A549 (cell line): Measurements from ENCODE around the gene SLCO2A1. TPM values are rescaled to one million over a fixed set of nuclear protein-coding genes. Genes with fewer than 3 reads are reported as not detected.

Experiments
- ATAC-seq, 2 experiments: fragments of 200-7000 bp in 1 of 2; fragments of >200 bp in 1 of 2; cut with Nextera tagmentation in 1 of 2; cut with Tn5 transposase in 1 of 2; 3 replicates each; pipeline versions ENCODE4 v1.8.0 to v1.9.1; 2018 to 2020; ENCODE audit warnings: mild to moderate bottlenecking in 1 of 2, moderate library complexity in 1 of 2
- CTCF ChIA-PET: fragments of 300-600 bp; sonication (Branson Sonifier 250); formaldehyde crosslinking; extraction: SDS; loops from one replicate; lab custom pipeline; 2021; ENCODE audit warnings: antibody characterized with exemption, inconsistent platforms; lab: Yijun Ruan, JAX
- POLR2A ChIA-PET: fragments of 350-600 bp; formaldehyde crosslinking; extraction: SDS; loops from one replicate; lab custom pipeline; 2021; ENCODE audit warnings: antibody characterized with exemption, inconsistent platforms; lab: Yijun Ruan, JAX
- DNase-seq, 2 experiments: peaks; one replicate each; pipeline versions ENCODE4 v3.0.0 to v3.0.0-alpha.2; 2011 to 2016; ENCODE audit warnings: low read depth in 1 of 2, low spot score in 1 of 2
- FAIRE-seq: peaks from 2 replicates; lab custom pipeline; 2011; peaks lifted over from hg19 to GRCh38; lab: Jason Lieb, UNC
- H3K27ac ChIP-seq, 2 experiments: fragments of >200 bp; sonication (Bioruptor Twin); formaldehyde crosslinking; 3 replicates each; pipeline ENCODE4 v1.5.1; 2016 to 2017
- H3K4me1 ChIP-seq: fragments of >200 bp; sonication (Bioruptor Twin); formaldehyde crosslinking; 3 replicates; pipeline ENCODE4 v1.6.1; 2016
- H3K4me2 ChIP-seq: fragments of >200 bp; sonication (Bioruptor Twin); formaldehyde crosslinking; 3 replicates; pipeline ENCODE4 v1.6.1; 2016
- H3K4me3 ChIP-seq: fragments of >200 bp; sonication (Bioruptor Twin); formaldehyde crosslinking; 3 replicates; pipeline ENCODE4 v1.5.1; 2016
- H3K9me3 ChIP-seq: fragments of >200 bp; sonication (Bioruptor Twin); formaldehyde crosslinking; 3 replicates; pipeline ENCODE4 v1.6.1; 2016
- ATOH8 ChIP-seq: fragments of 250-450 bp; sonication (Bioruptor Pico); IDR thresholded peaks from 2 replicates; pipeline ENCODE4 v1.5.0; 2020; ENCODE audit warnings: low read depth, mild to moderate bottlenecking, moderate library complexity
- CHD2 ChIP-seq: fragments of 150-350 bp; IDR thresholded peaks from 2 replicates; pipeline ENCODE4 v1.6.1; 2014; ENCODE audit warnings: low read length; ENCODE audit not compliant: partially characterized antibody
- CHD4 ChIP-seq: fragments of 200-600 bp; sonication (generic); IDR thresholded peaks from 2 replicates; pipeline ENCODE4 v1.6.1; 2016; ENCODE audit warnings: antibody characterized with exemption, mild to moderate bottlenecking, borderline replicate concordance
- E2F6 ChIP-seq: IDR thresholded peaks from 2 replicates; pipeline ENCODE4 v1.6.1; 2012; ENCODE audit warnings: low read depth, borderline replicate concordance
- FOSL2 ChIP-seq, 2 experiments: fragments of 450-650 bp in 1 of 2; fragments of >200 bp in 1 of 2; sonication (Bioruptor Twin) in 1 of 2; formaldehyde crosslinking; IDR thresholded peaks; 2 replicates each; pipeline versions ENCODE4 v1.5.0 to v1.6.1; 2016 to 2020; ENCODE audit warnings: mild to moderate bottlenecking in 1 of 2, moderate library complexity in 1 of 2
- HES2 ChIP-seq: fragments of >200 bp; sonication (Bioruptor Twin); formaldehyde crosslinking; IDR thresholded peaks from 2 replicates; pipeline ENCODE4 v1.6.1; 2016
- HOXB5 ChIP-seq: fragments of 250-450 bp; sonication (Bioruptor Pico); IDR thresholded peaks from 2 replicates; pipeline ENCODE4 v1.5.0; 2020; ENCODE audit warnings: mild to moderate bottlenecking, moderate library complexity
- MYC ChIP-seq: IDR thresholded peaks from 2 replicates; pipeline ENCODE4 v1.6.1; 2012; ENCODE audit warnings: mild to moderate bottlenecking, inconsistent platforms, low read length, improper control_type of control experiment, borderline replicate concordance
- NFE2L2 ChIP-seq: fragments of 150-350 bp; conservative IDR thresholded peaks from 2 replicates; pipeline ENCODE4 v1.6.1; 2014; ENCODE audit warnings: low read length
- NR3C1 ChIP-seq: fragments of >200 bp; sonication (Bioruptor Twin); formaldehyde crosslinking; IDR thresholded peaks from 3 replicates; pipeline ENCODE4 v1.6.1; 2017
- POLR2AphosphoS2 ChIP-seq: conservative IDR thresholded peaks from 2 replicates; pipeline ENCODE4 v1.6.1; 2012; ENCODE audit warnings: low read length, improper control_type of control experiment, inconsistent platforms
- RAD21 ChIP-seq, 2 experiments: fragments of >200 bp in 1 of 2; sonication (Bioruptor Twin) in 1 of 2; formaldehyde crosslinking in 1 of 2; IDR thresholded peaks in 1 of 2; conservative IDR thresholded peaks in 1 of 2; 2 replicates in 1 of 2; 3 replicates in 1 of 2; pipeline ENCODE4 v1.6.1; 2012 to 2018; ENCODE audit warnings: inconsistent platforms in 1 of 2
- REST ChIP-seq: fragments of 200-600 bp; sonication (generic); IDR thresholded peaks from 2 replicates; pipeline ENCODE4 v1.6.1; 2016; ENCODE audit warnings: antibody characterized with exemption, mild to moderate bottlenecking, moderate library complexity
- SREBF2 ChIP-seq: fragments of 450-650 bp; IDR thresholded peaks from 2 replicates; pipeline ENCODE4 v1.6.1; 2014; ENCODE audit warnings: mild to moderate bottlenecking, moderate library complexity
- USF2 ChIP-seq: fragments of 450-650 bp; IDR thresholded peaks from 2 replicates; pipeline ENCODE4 v1.6.1; 2014; ENCODE audit warnings: antibody characterized with exemption
- ZFP36 ChIP-seq: fragments of 450-650 bp; IDR thresholded peaks from 2 replicates; pipeline ENCODE4 v1.6.1; 2014; ENCODE audit warnings: borderline replicate concordance; ENCODE audit not compliant: partially characterized antibody
- ZNF302 ChIP-seq: fragments of 250-450 bp; sonication (Bioruptor Pico); IDR thresholded peaks from 2 replicates; pipeline ENCODE4 v1.9.0; 2021; ENCODE audit warnings: inconsistent platforms, mild to moderate bottlenecking, moderate library complexity
- WGBS: methylation state at CpG from one replicate; pipeline ENCODE4 v1.1.6; 2017; ENCODE audit errors: missing lambda C conversion rate; 5-methylcytosine and 5-hydroxymethylcytosine counted together
- polyA plus RNA-seq, 4 experiments: library from polyadenylated mRNA; depleted of rRNA in 3 of 4; stranded (reverse); fragments of >200 nt; fragmentation: RNase III in 1 of 4; extraction: RNeasy Plus Mini Kit Qiagen cat#74134 plus additional on column Dnase treatment in 1 of 4; gene quantifications; 2 replicates in 3 of 4; 3 replicates in 1 of 4; pipeline ENCODE4 v1.2.3, GENCODE V29; 2011 to 2017

Gene SLCO2A1
- polyA plus RNA-seq, 2 of the 4 experiments (the other 2 are of a cell fraction): 0.12 TPM; not detected in 1

GRCh38 chr3:133940536-133940935 is 89.2 kb downstream of the SLCO2A1 start:
- ATAC-seq (no peak), DNase-seq (no peak), FAIRE-seq (no peak)
- H3K4me3 ChIP-seq: no peak overlapping the region
- H3K4me1 ChIP-seq: peaks cover 23% of the 10 kb centered on the region
- H3K9me3 ChIP-seq: no peaks in the 10 kb centered on the region
- ChIA-PET POLR2A (no interaction called here), CTCF (interaction anchor here (2.8 kb wide), 1 partner anchor 11 kb away, joined by 11 read pairs; no protein-coding TSS in a partner anchor)
- 69% methylated on average over 10 of the region's 10 CpGs for WGBS
- H3K27ac ChIP-seq: no peak overlapping the region
- H3K4me2 ChIP-seq: no peak overlapping the region
- TF ChIP-seq ATOH8 (CRISPR knock-in tag): no peak
- no peak for TF ChIP-seq MYC
- no peak for TF ChIP-seq NFE2L2
- no peak for TF ChIP-seq HES2
- TF ChIP-seq POLR2AphosphoS2: no peak

- no peak for FAIRE-seq
- no peaks in the 10 kb centered on the region for H3K9me3 ChIP-seq
- POLR2A ChIA-PET: no interaction called here
- no peak overlapping the region for H3K27ac ChIP-seq
- no peak overlapping the region for H3K4me2 ChIP-seq
- H3K4me1 ChIP-seq: peaks cover 17% of the 10 kb centered on the region
- H3K4me3 ChIP-seq: no peak overlapping the region
- no peak for ATAC-seq
- 31% methylated on average over 1 of the region's 1 CpG for WGBS
- TF ChIP-seq USF2 (no peak), POLR2AphosphoS2 (no peak), ZFP36 (no peak), ZNF302 (CRISPR knock-in tag) (no peak), FOSL2 (IDR thresholded peaks at IDR 0.05) (no peak), FOSL2 (CRISPR knock-in tag; IDR thresholded peaks at IDR 0.05) (no peak), CHD2 (no peak), CHD4 (no peak), E2F6 (no peak), HOXB5 (CRISPR knock-in tag) (no peak), NR3C1 (no peak), SREBF2 (no peak)
- no peak for DNase-seq
- CTCF ChIA-PET: interaction anchor here (0.6 to 2.8 kb wide), 2 partner anchors 7 to 10 kb away, joined by 3 to 11 read pairs; no protein-coding TSS in a partner anchor
Measured at GRCh38 chr3:133939463-133939835, 90.3 kb downstream of the SLCO2A1 start.

- POLR2A ChIA-PET: no interaction called here
- no peak overlapping the region for H3K27ac ChIP-seq
- peak in 1 of 2 experiments; percentile 36; a peak in 2 of 6 replicates for ATAC-seq
- H3K4me3 ChIP-seq: no peak overlapping the region
- 67% methylated on average over 1 of the region's 2 CpGs for WGBS
- no peaks in the 10 kb centered on the region for H3K9me3 ChIP-seq
- H3K4me1 ChIP-seq: peaks cover 11% of the 10 kb centered on the region
- no peak for DNase-seq
- TF ChIP-seq REST (no peak), RAD21 (conservative IDR thresholded peaks at IDR 0.05 in 1 of 2, IDR thresholded peaks at IDR 0.05 in 1 of 2) (0 out of 5 replicates have a peak, but pooled peaks of 1 of the 2 experiments have one; percentile 8)
- no peak for FAIRE-seq
- H3K4me2 ChIP-seq: no peak overlapping the region
- CTCF ChIA-PET: interaction anchor here (0.6 to 2.8 kb wide), 2 partner anchors 7 to 9 kb away, joined by 3 to 11 read pairs; no protein-coding TSS in a partner anchor
Measured at GRCh38 chr3:133938770-133939462, 90.8 kb downstream of the SLCO2A1 start.
